ENCODE results near the gene GBE1. TPM values are rescaled to one million over a fixed set of nuclear protein-coding genes. Genes with fewer than 3 reads are reported as not detected.

The GBE1 gene
- total RNA-seq, 6 experiments from 2014 or later = 78.3 to 93.4 (median 87.8) TPM

DNA sequence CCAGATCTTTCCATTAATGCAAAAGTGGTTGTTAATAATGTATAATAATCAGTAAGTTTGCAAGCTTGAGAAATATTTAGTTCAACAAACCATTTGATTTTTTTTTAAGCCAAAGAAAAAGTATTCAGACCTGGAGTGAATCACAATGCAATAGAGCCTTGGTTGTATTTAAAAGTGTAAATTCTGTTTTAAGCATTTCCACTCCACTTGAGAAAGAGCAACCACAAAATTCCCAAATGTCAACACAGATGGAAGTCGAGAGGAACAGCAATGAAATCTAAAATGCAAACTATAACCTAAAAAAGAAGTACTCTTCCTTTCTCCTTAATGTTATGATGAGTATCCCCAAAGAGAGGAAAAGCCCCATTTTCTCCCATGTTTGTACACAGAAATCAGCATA is 20.2 kb downstream of the GBE1 start:
- DNase-seq = no peak
- H3K27ac Mint-ChIP-seq = peak overlapping the region; percentile 73
- peaks cover 2% of the 10 kb centered on the region; the same call in 1 of the 2 replicates for H3K27me3 Mint-ChIP-seq (ENCODE audit: insufficient read depth)
- TF ChIP-seq, protein P1, sequence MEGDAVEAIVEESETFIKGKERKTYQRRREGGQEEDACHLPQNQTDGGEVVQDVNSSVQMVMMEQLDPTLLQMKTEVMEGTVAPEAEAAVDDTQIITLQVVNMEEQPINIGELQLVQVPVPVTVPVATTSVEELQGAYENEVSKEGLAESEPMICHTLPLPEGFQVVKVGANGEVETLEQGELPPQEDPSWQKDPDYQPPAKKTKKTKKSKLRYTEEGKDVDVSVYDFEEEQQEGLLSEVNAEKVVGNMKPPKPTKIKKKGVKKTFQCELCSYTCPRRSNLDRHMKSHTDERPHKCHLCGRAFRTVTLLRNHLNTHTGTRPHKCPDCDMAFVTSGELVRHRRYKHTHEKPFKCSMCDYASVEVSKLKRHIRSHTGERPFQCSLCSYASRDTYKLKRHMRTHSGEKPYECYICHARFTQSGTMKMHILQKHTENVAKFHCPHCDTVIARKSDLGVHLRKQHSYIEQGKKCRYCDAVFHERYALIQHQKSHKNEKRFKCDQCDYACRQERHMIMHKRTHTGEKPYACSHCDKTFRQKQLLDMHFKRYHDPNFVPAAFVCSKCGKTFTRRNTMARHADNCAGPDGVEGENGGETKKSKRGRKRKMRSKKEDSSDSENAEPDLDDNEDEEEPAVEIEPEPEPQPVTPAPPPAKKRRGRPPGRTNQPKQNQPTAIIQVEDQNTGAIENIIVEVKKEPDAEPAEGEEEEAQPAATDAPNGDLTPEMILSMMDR (IDR thresholded peaks at IDR 0.05) = no peak
- H3K9me3 Mint-ChIP-seq = no peaks in the 10 kb centered on the region
- H3K36me3 Mint-ChIP-seq (ENCODE audit: low read depth) = peaks cover 12% of the 10 kb centered on the region
- peaks cover 60% of the 10 kb centered on the region for H3K4me1 Mint-ChIP-seq (ENCODE audit: low read depth)
- peak overlapping the region; percentile 4; the same call in 1 of the 2 replicates for H3K4me3 Mint-ChIP-seq

DNA sequence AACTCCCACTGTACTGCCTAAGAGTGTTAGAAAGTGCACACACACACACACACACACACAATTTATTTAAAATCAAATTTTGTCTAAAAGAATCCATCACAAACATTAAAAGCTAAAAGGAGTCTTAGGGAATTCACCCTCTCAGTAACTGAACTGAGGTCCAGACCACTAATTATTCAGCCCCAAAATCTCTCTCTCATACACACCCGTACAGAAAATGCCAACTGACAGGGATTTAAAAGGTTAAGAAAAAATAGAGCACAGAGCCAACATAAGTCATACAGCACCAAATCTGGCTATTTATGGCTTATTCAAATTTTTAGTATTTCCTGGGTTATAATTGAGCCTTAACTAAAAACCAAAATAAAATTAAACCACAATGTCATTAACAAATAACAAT is 20.7 kb downstream of the GBE1 start:
- Mint-ChIP-seq H3K36me3 (ENCODE audit: low read depth) (peaks cover 12% of the 10 kb centered on the region), H3K4me1 (ENCODE audit: low read depth) (peaks cover 65% of the 10 kb centered on the region), H3K4me3 (0 out of 2 replicates have a peak overlapping the region, but pooled peaks have one; percentile 5), H3K27me3 (ENCODE audit: insufficient read depth) (peaks cover 2% of the 10 kb centered on the region; the same call in 1 of the 2 replicates), H3K27ac (peak overlapping the region; percentile 73), H3K9me3 (no peaks in the 10 kb centered on the region)
- DNase-seq = no peak
- TF ChIP-seq, protein P1 (IDR thresholded peaks at IDR 0.05) = no peak

- Mint-ChIP-seq H3K4me3 (no peak overlapping the region), H3K27me3 (ENCODE audit: insufficient read depth) (no peaks in the 10 kb centered on the region; the same call in 1 of the 2 replicates), H3K4me1 (ENCODE audit: low read depth) (peaks cover 50% of the 10 kb centered on the region), H3K9me3 (no peaks in the 10 kb centered on the region), H3K36me3 (ENCODE audit: low read depth) (peaks cover 24% of the 10 kb centered on the region), H3K27ac (no peak overlapping the region)
- no peak for DNase-seq
- TF ChIP-seq, protein P1 (IDR thresholded peaks at IDR 0.05) = no peak
Measured at GRCh38 chr3:81735334-81735733, 26.1 kb downstream of the GBE1 start.

DNA sequence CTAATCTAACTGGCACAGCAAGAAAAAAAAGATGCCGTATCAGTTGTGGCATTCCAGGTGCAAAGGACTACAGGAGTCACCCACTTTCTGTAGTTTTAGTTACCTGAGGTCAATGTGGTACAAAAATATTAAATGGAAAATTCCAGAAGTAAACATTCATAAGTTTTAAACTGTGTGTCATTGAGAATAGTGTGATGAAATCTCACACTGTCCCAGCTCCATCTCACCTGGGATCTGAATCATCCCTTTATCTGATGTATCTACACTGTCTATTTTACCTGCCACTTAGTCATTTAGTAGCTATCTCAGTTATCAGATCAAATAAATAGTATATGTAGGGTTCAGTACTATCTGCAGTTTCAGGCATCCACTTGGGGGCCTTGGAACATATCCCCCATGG is 26.7 kb downstream of the GBE1 start:
- Mint-ChIP-seq H3K4me1 (ENCODE audit: low read depth) (peaks cover 53% of the 10 kb centered on the region), H3K27ac (no peak overlapping the region; the same call in 1 of the 2 replicates), H3K9me3 (no peaks in the 10 kb centered on the region), H3K27me3 (ENCODE audit: insufficient read depth) (no peaks in the 10 kb centered on the region; the same call in 1 of the 2 replicates), H3K36me3 (ENCODE audit: low read depth) (peaks cover 24% of the 10 kb centered on the region), H3K4me3 (no peak overlapping the region)
- no peak for DNase-seq
- TF ChIP-seq, protein P1 (IDR thresholded peaks at IDR 0.05) = no peak

GRCh38 chr3:81732642-81733041 is 28.8 kb downstream of the GBE1 start:
- H3K9me3 Mint-ChIP-seq = no peaks in the 10 kb centered on the region
- peak overlapping the region; percentile 33 for H3K27ac Mint-ChIP-seq
- H3K36me3 Mint-ChIP-seq (ENCODE audit: low read depth) = peaks cover 12% of the 10 kb centered on the region
- TF ChIP-seq, protein P1 (IDR thresholded peaks at IDR 0.05) = no peak
- no peaks in the 10 kb centered on the region; the same call in 1 of the 2 replicates for H3K27me3 Mint-ChIP-seq (ENCODE audit: insufficient read depth)
- peaks cover 67% of the 10 kb centered on the region for H3K4me1 Mint-ChIP-seq (ENCODE audit: low read depth)
- no peak for DNase-seq
- H3K4me3 Mint-ChIP-seq = no peak overlapping the region

All from HFFc6 (cell line).